Stimulated activated CD8-positive, alpha-beta memory T cell treated with anti-CD3 and anti-CD28 coated beads, Interleukin-4, amount 100 ng/mL, for 24 hours (primary cell): ENCODE data around the gene NFYC.
A peak's percentile ranks its signal among the peaks of the same experiment; 100 is the strongest.

Experiments used
- DNase-seq: peaks from one replicate; pipeline ENCODE4 v3.0.0-alpha.2; 2020; ENCODE audit warnings: low read depth

Gene NFYC

DNA sequence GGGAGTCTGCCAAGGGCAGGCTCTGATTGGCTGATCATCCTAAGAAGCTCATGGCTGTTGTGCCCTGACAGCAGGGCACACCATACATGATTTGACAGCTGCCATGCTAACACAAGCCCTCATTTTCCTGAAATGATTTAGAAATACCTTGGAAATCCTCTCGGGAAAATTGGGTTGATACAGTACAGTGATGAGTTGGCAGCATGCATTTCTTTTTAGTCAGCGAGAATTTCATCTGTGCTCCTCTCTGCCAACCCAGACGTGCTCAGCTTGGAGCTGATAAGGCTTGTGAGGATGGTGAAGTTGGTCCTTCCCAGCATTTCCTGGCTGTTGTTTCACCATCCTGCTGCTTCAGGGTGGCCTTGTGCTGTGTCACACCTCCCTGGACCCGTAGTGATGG is 69.5 kb downstream of the NFYC start:
- no peak for DNase-seq

- DNase-seq, result no peak
Measured at GRCh38 chr1:40762144-40762923, 70.8 kb downstream of the NFYC start.

DNA sequence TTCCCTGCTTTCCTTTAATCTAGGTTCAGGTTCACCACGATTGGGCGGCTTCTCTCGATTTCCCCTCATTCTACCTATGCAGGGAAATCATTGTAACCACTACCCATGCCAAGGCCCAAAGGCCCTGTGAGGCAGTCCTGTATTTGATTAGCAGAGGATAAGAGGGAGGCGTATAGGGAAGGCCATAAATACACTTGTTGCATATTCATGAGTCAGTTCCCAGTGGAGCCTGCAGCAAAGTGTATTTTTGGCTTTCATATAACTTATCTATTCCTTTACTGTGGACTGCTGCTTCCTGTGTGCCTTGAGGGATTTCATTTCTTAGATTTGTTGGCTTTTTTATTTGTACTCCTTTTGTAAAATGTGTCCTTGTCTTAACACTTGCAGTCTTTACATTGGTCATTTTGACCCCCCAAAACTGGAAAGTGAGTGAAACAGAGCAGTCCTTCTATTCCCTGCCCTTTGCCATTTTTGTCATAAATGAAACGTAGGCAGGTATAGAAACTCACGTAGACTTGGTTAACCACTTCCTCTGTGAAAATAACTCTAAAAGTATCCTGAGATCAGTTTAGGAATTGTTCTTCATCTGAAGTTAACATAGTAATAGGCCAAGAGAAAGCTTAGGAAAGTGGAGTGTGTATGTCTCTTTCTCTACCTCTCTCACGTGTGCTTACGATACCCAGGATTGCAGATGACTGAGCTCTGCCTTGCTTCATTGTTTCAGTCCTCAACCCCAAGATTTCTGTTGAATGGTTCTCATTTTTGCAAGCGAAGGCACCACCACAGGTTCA is 72.4 kb downstream of the NFYC start:
- no peak for DNase-seq

- DNase-seq, result no peak
Measured at GRCh38 chr1:40764981-40765380, 73.5 kb downstream of the NFYC start.

GRCh38 chr1:40766017-40766416 is 74.5 kb downstream of the NFYC start:
- DNase-seq, result no peak

DNA sequence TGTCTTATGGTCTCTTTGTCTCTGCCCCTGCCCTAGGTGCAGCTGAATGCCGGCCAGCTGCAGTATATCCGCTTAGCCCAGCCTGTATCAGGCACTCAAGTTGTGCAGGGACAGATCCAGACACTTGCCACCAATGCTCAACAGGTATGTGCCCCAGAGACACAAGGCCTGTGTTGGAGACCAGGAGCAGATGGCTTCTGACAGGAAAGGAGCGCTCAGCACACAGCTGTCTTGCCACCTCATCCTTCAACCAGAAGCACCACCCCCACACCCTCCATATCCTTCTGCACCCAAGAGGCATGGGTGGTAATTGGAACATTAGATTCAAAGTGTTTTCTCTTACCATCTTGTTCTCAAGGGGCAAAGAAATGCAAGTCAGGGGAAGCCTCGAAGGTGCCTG is 75.1 kb downstream of the NFYC start:
- no peak for DNase-seq

DNA sequence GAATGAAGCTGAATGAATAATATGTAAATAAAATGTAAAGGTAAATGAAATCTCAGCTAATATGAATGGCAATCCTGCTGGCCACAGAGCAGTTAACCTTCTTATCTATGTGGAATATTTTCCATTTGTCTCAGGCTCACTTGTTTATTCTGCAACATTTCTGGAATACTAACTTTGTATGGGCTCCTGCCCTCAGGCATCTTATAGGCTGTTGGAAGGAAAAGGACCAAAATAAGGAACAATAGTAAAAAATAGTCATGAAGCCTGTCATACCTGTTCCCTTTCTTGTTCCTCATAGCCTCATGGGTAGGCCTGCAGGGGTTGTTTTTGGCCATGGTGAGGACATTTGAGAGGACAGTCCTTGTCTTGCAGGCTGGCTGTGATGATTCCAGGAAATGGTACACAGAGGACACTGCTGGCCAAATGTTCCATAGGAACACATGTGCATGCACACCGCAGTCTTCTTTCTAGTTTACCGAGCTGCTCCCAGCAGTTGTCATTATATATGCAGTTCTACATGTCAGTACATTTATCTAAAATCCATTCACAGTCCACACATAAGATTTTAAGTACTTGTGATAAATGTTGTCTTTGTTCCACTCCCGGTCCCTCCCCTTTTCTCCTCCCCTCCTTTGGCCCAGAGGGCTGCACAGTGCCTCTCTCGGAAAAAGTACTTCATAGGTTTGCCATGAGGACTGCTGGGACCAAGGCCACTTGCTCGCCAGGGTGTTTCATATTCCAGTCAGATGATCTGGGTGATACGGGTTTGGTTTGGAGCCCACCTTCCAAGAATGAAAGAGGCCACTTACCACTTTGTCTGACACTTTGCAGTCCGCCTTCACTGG is 76.9 kb downstream of the NFYC start:
- DNase-seq, result no peak

GRCh38 chr1:40769815-40770214 is 78.3 kb downstream of the NFYC start:
- DNase-seq, result no peak

DNA sequence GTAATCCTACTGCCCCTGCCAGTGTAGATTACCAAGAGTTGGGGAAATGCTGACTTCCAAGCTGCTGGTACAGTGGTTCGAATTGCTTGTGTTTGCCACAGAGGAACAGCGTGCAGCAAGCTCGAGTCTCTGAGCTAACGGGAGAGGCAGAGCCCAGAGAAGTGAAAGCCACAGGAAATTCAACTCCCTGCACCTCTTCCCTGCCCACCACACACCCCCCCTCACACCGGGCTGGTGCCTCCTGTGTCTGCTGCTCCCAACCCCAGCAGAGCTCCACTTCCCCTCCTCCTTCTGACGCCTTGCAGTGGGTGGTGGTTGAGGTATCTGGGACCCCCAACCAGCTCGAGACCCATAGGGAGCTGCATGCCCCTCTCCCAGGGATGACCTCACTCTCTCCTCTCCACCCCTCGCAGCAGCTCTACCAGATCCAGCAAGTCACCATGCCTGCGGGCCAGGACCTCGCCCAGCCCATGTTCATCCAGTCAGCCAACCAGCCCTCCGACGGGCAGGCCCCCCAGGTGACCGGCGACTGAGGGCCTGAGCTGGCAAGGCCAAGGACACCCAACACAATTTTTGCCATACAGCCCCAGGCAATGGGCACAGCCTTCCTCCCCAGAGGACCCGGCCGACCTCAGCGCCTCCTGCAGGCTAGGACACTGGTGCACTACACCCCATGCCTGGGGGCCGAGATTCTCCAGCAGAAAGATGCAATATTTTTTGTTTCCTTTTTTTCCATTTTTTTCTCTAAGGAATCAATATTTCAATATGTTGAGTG is 79.0 kb downstream of the NFYC start:
- no peak for DNase-seq

- no peak for DNase-seq
Measured at GRCh38 chr1:40772146-40772955, 80.8 kb downstream of the NFYC start.

DNA sequence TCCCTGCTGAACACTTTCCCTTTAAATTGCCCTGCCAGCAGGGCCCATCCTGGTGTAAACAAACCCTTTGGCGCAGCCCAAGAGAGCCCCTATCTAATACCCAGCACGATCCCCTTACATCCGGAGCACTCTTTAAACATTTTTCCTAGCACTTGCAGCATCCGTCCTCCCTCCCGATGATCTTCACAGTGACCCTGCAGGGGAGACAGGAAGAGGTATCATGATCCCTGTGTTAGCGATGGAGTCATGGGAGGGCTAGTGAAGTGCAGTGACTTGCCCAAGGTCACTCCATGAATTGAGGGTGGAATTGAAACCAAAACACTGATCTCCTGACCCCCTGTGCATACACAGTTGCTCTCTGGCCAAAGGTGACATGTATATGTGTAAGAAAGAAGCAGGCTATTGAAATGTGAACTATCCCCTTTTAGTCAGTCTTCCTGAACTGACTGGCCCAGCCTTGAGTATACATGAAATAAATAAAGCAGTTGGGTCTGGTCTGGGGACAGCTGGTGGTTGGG is 82.3 kb downstream of the NFYC start:
- no peak for DNase-seq

DNA sequence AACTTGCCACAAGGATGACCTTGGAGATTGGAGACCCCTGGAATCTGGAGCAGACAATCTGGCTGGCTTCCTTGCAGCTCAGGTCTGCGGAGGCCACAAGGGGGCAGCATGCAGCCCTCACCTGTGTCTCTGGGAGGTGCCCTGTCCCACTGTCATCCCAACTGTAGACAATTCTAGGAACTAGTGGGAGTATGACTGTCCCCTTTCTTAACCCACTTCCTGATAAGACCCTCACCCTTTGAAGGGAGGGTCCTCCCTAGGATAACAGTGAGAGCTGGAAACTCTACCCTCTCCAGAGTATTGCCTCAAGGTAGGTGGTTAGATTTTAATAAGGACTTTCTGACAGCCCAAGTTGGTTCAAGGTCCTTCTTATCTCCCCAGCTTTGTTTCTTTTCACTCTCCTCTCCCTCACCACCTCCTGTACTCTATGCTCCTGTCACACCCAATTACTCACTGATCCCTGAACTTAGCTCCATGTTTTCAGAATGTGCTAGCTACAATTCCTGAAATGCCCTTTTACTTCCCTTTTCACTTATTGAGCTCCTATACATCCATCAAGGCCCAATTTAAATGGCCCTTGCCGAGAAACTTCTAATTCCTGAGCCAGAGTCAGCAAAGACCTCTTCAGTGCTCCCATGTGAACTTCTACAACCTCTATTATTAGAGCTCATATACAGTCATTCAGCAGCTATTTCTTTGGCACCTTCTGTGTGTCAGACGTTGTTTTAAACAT is 82.9 kb downstream of the NFYC start:
- DNase-seq, result peak; percentile 46

DNA sequence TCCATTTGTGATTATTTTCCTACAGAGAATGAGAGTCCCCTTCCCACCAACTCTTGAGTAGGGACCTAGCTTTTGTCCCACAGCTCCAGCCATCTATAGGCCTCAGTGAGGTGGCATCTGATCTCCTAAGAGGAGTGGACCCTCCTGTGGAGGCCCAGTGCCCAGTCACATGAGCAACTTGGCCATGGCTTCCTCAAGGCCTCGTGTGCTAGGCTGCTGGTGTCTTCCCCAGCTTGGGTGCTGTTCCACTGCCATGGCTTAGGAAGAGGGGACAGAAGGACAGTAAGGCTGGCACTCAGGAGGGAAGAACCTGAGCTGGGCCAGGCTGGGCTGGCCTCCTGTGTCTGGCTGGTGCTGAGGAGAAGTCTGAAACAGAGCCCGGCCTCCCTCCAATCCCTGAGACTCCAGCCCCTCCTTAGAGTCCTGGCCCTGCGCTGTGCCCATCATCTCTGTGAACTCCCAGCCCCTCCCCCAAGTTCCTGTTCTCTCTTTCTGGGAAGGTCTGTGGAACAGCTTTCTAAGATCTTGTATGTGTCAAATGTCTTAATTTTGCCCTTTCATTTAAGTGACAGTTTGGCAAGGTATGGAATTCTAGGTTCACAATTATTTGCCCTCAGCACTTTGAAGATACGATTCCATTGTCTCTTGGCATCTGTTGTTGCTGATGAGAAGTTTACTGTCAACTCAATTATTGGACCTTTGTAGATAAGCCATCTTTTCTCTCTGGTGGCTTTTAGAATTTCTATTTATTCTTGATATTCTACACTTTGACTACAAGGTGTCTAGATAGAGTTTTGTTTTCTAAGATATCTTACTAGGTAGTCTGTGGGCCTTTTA is 85.0 kb downstream of the NFYC start:
- no peak for DNase-seq

GRCh38 chr1:40777224-40777970 is 85.9 kb downstream of the NFYC start:
- DNase-seq, result no peak

GRCh38 chr1:40780678-40781607 is 89.4 kb downstream of the NFYC start:
- no peak for DNase-seq

- DNase-seq, result no peak
Measured at GRCh38 chr1:40781608-40781971, 90.1 kb downstream of the NFYC start.

GRCh38 chr1:40782371-40782956 is 91.0 kb downstream of the NFYC start:
- DNase-seq, result no peak
